ENCODE measurements around the gene SND1.

SND1 gene

DNA sequence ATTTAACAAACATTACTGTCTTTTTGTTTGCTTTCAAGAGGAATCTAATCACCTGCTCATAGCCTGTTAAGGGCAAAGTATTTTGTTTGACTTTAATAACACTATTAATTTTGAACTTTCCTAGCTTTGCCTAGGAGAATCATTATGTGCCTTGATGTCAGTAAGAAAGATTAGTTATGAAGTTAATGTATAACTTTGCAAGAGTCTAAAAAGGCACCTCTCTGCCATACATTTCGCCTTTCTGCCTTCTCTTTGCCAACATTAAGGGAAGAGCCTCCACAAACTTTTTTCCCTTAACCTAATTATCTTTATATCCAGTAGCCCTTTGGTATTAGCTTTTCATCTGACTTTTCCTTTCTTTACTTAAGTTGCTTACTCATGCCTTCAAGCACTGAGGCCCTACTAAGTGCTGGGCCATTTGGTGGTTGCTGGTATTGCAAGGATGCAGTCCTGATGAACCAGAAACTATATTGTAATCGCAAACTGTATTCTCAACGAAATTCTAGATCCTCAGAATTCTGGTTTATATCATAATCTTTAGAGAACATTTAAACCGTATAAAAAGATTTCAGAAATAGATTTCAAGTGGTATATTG is 108.5 kb downstream of the SND1 start (continued):
- TF ChIP-seq ZBTB44 (tag by site-specific recombination; IDR thresholded peaks at IDR 0.05) = no peak

- Histone ChIP-seq H3K27ac (ENCODE audit: extremely low read depth, low read depth, low read length) (no peak overlapping the region), H3K9me3 (ENCODE audit: control insufficient read depth, insufficient read depth, low read depth, low read length) (no peaks in the 10 kb centered on the region), H3K36me3 (ENCODE audit: control insufficient read depth in 2 of 2, insufficient read depth in 1 of 2, low read length in 2 of 2) (no peaks in the 10 kb centered on the region), H3K4me1 (ENCODE audit: control insufficient read depth, insufficient read depth, low read length) (no peaks in the 10 kb centered on the region), H3K4me3 (ENCODE audit: low read depth, low read length) (no peak overlapping the region)
- ChIA-PET CTCF (no interaction called here), POLR2A (no interaction called here)
- TF ChIP-seq ZNF501 (tag by site-specific recombination; IDR thresholded peaks at IDR 0.05) (no peak), ZNF768 (tag by site-specific recombination; IDR thresholded peaks at IDR 0.05) (no peak), ZNF510 (tag by site-specific recombination; IDR thresholded peaks at IDR 0.05; ENCODE audit: insufficient replicate concordance) (no peak), ZNF670 (tag by site-specific recombination; IDR thresholded peaks at IDR 0.05; ENCODE audit: low read depth) (no peak), HOXA7 (CRISPR knock-in tag; IDR thresholded peaks at IDR 0.05; ENCODE audit: borderline replicate concordance) (no peak), ZXDB (tag by site-specific recombination; IDR thresholded peaks at IDR 0.05) (no peak), GLIS1 (tag by site-specific recombination; IDR thresholded peaks at IDR 0.05) (no peak), ZFP69B (tag by site-specific recombination; IDR thresholded peaks at IDR 0.05) (no peak), ZSCAN23 (tag by site-specific recombination; IDR thresholded peaks at IDR 0.05) (no peak), ZNF792 (tag by site-specific recombination; IDR thresholded peaks at IDR 0.05) (no peak), ZNF354C (tag by site-specific recombination; IDR thresholded peaks at IDR 0.05; ENCODE audit: borderline replicate concordance, low read depth) (no peak), SCRT1 (tag by site-specific recombination; IDR thresholded peaks at IDR 0.05; ENCODE audit: borderline replicate concordance) (no peak), SP7 (tag by site-specific recombination; IDR thresholded peaks at IDR 0.05) (no peak), ZNF660 (tag by site-specific recombination; IDR thresholded peaks at IDR 0.05) (no peak)
- TF ChIP-seq, protein P1, sequence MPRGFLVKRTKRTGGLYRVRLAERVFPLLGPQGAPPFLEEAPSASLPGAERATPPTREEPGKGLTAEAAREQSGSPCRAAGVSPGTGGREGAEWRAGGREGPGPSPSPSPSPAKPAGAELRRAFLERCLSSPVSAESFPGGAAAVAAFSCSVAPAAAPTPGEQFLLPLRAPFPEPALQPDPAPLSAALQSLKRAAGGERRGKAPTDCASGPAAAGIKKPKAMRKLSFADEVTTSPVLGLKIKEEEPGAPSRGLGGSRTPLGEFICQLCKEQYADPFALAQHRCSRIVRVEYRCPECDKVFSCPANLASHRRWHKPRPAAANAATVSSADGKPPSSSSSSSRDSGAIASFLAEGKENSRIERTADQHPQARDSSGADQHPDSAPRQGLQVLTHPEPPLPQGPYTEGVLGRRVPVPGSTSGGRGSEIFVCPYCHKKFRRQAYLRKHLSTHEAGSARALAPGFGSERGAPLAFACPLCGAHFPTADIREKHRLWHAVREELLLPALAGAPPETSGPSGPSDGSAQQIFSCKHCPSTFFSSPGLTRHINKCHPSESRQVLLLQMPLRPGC (tag by site-specific recombination; IDR thresholded peaks at IDR 0.05) = no peak
Measured at GRCh38 chr7:127761196-127761595, 109.2 kb downstream of the SND1 start.

DNA sequence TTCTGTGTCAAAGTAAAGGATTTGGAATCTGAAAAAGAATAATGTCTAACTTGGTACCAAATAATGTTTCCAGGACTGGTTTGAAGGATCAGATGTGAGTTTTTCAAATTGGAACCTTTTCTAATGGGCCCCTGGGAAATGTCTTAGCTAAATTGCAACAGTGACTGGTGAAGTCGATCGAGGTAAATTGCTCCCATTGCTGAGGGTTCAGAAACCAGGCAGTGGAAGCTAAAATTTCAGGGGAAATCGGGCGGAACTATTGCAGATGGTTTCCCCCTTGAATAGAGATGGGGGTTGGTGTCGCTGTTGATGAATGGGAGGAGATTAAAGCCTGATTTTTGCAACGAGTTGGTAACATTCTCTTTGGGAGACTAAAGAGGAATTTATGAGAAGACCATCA is 112.7 kb downstream of the SND1 start:
- no peak overlapping the region for H3K4me3 ChIP-seq (ENCODE audit: low read depth, low read length)
- no peak overlapping the region for H3K27ac ChIP-seq (ENCODE audit: extremely low read depth, low read depth, low read length)
- H3K4me1 ChIP-seq (ENCODE audit: control insufficient read depth, insufficient read depth, low read length) = no peaks in the 10 kb centered on the region
- no peaks in the 10 kb centered on the region for H3K36me3 ChIP-seq (ENCODE audit: control insufficient read depth in 2 of 2, insufficient read depth in 1 of 2, low read length in 2 of 2)
- CTCF ChIA-PET = no interaction called here
- H3K9me3 ChIP-seq (ENCODE audit: control insufficient read depth, insufficient read depth, low read depth, low read length) = no peaks in the 10 kb centered on the region
- no peak for TF ChIP-seq ZNF132 (tag by site-specific recombination; IDR thresholded peaks at IDR 0.05; ENCODE audit: borderline replicate concordance)
- no peak for TF ChIP-seq KLF17 (tag by site-specific recombination; IDR thresholded peaks at IDR 0.05)
- TF ChIP-seq ZNF639 (tag by site-specific recombination; IDR thresholded peaks at IDR 0.05) = no peak
- no peak for TF ChIP-seq ZNF776 (tag by site-specific recombination; IDR thresholded peaks at IDR 0.05; ENCODE audit: borderline replicate concordance)
- TF ChIP-seq ZNF239 (tag by site-specific recombination; IDR thresholded peaks at IDR 0.05) = no peak
- TF ChIP-seq, protein P2, sequence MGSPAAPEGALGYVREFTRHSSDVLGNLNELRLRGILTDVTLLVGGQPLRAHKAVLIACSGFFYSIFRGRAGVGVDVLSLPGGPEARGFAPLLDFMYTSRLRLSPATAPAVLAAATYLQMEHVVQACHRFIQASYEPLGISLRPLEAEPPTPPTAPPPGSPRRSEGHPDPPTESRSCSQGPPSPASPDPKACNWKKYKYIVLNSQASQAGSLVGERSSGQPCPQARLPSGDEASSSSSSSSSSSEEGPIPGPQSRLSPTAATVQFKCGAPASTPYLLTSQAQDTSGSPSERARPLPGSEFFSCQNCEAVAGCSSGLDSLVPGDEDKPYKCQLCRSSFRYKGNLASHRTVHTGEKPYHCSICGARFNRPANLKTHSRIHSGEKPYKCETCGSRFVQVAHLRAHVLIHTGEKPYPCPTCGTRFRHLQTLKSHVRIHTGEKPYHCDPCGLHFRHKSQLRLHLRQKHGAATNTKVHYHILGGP (tag by site-specific recombination; IDR thresholded peaks at IDR 0.05) = no peak
- no peak for TF ChIP-seq ZNF768 (tag by site-specific recombination; IDR thresholded peaks at IDR 0.05)
- no peak for TF ChIP-seq ZNF174 (tag by site-specific recombination; IDR thresholded peaks at IDR 0.05)
- TF ChIP-seq PATZ1 (tag by site-specific recombination; IDR thresholded peaks at IDR 0.05) = no peak
- no peak for TF ChIP-seq KLF9 (tag by site-specific recombination; IDR thresholded peaks at IDR 0.05; ENCODE audit: low read depth)
- POLR2A ChIA-PET = no interaction called here
